Gastroesophageal sphincter (tissue), 4 donors: Measurements from ENCODE around the gene TCHHL1. TPM values are rescaled to one million over a fixed set of nuclear protein-coding genes. Genes with fewer than 3 reads are reported as not detected.

Experiments
- ATAC-seq: fragments of 150-250 bp; one replicate; pipeline ENCODE4 v1.9.1; 2016; ENCODE audit warnings: mild to moderate bottlenecking, moderate library complexity
- H3K27ac ChIP-seq, 4 donors: fragments of 200-600 bp; sonication (generic) in 3 of 4; 1 replicate in 3 of 4; 2 replicates in 1 of 4; pipeline ENCODE4 v1.5.1; 2016 to 2019
- H3K27me3 ChIP-seq: fragments of 200-600 bp; sonication (generic); one replicate; pipeline ENCODE4 v1.5.1; 2019
- H3K36me3 ChIP-seq, 2 donors: fragments of 200-600 bp; sonication (generic); one replicate each; pipeline ENCODE4 v1.5.1; 2019; ENCODE audit warnings: control low read depth in 1 of 2
- H3K4me1 ChIP-seq, 3 donors: fragments of 200-600 bp; sonication (generic); 1 replicate in 2 of 3; 2 replicates in 1 of 3; pipeline ENCODE4 v1.5.1; 2016 to 2019; ENCODE audit warnings: control low read depth in 2 of 3
- H3K4me3 ChIP-seq, 2 donors: fragments of 200-600 bp; sonication (generic); one replicate each; pipeline ENCODE4 v1.5.1; 2019; ENCODE audit warnings: mild to moderate bottlenecking in 1 of 2, moderate library complexity in 1 of 2
- H3K9me3 ChIP-seq, 3 donors: fragments of 200-600 bp; sonication (generic); one replicate each; pipeline ENCODE4 v1.5.1; 2017 to 2019; ENCODE audit warnings: control low read depth in 2 of 3
- EP300 ChIP-seq: sonication (generic); formaldehyde crosslinking; IDR thresholded peaks from one replicate; pipeline ENCODE4 v1.6.1; 2017; ENCODE audit warnings: antibody characterized with exemption, mild to moderate bottlenecking
- POLR2A ChIP-seq, 2 donors: fragments of 450-650 bp; IDR thresholded peaks; one replicate each; pipeline ENCODE4 v1.6.1; 2017; ENCODE audit warnings: antibody characterized with exemption in 2 of 2, mild to moderate bottlenecking in 2 of 2, moderate library complexity in 1 of 2
- POLR2AphosphoS5 ChIP-seq: sonication (generic); formaldehyde crosslinking; IDR thresholded peaks from one replicate; pipeline ENCODE4 v1.6.1; 2017; ENCODE audit warnings: antibody characterized with exemption
- WGBS, 2 donors: methylation state at CpG; one replicate each; pipeline ENCODE4 v1.1.5; 2018; ENCODE audit warnings: low coverage in 1 of 2; 5-methylcytosine and 5-hydroxymethylcytosine counted together
- total RNA-seq, 4 donors: library from RNA; depleted of rRNA; stranded (reverse); fragments of >200 nt; gene quantifications; one replicate each; pipeline ENCODE4 v1.1.0, GENCODE V29; 2016
- TF ChIP-seq, protein P1 (sequence below), 4 experiments: fragments of 200-600 bp in 2 of 4; fragments of 450-650 bp in 2 of 4; sonication (generic) in 1 of 4; IDR thresholded peaks; one replicate each; pipeline ENCODE4 v1.5.1; 2017 to 2019; ENCODE audit warnings: antibody characterized with exemption in 4 of 4, mild to moderate bottlenecking in 2 of 4, moderate library complexity in 2 of 4

TCHHL1 gene
- total RNA-seq, 4 donors from 2014 or later: not detected

DNA sequence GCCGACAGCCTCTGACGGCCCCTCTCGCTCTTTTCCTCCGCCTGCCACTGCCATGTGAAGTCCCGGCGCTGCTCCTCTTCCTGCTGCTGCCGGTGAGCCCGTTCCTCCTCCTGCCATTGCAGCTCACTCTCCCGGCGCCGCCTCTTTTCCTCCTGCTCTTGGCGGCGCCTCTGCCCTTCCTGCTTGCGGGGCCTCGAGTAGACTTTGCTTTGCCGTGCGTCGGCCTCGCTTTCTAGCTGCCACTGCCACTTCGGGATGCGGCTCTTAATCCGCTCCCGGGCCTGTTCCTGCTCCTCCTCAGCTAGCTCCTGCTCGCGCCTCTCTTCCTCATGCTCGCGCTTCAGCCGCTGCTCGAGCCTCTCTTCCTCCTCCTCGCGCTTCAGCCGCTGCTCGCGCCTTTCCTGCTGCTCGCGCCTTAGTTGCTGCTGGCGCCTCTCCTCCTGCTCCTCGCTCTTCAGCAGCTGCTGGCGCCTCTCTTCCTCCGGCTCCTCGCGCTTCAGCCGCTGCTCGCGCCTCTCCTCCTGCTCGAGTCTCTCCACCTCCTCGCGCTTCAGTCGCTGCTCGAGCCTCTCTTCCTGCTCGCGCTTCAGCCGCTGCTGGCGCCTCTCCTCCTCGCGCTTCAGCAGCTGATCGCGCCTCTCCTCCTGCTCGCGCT lies 22.1 kb upstream of the TCHHL1 start:
- H3K4me1 ChIP-seq: peaks cover 0 to 55% (median 28%) of the 10 kb centered on the region in 3 donors
- 2 to 3% methylated on average over 48 to 58 of the region's 60 CpGs for WGBS, 2 donors
- peaks cover 100% of the 10 kb centered on the region for H3K27me3 ChIP-seq

DNA sequence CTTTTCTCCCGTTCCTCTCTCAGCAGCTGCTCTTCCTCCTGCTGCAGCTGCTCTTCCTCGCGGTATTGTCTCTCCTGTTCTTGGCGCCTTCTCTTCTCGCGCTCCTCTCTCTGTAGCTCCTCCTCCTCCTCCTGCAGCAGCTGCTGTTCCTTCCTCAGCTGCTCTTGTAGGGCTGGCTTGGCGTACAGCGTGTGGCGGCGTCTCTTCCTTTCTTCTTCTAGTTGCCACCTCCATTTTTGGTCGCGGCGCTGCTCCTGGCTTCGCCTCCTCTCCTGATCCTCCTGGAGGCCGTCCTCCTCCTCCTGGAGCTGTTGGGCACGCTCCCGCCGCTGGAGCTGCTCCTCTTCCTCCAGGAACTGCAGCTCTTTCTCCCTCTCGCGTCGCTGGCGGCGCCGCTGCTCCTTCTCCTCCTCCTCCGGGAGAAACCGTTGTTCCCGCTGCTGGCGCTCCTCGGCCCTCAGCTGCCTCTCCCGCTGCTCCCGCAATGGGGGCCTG lies 21.5 kb upstream of the TCHHL1 start:
- peaks cover 0 to 23% (median 0%) of the 10 kb centered on the region in 3 donors for H3K9me3 ChIP-seq
- H3K27me3 ChIP-seq: peaks cover 100% of the 10 kb centered on the region
- H3K4me1 ChIP-seq: peaks cover 0 to 55% (median 28%) of the 10 kb centered on the region in 3 donors
- ATAC-seq: no peak
- H3K4me3 ChIP-seq: peak overlapping the region; percentile 15 to 54
- no peak for TF ChIP-seq POLR2AphosphoS5
- no peak for TF ChIP-seq POLR2A (IDR thresholded peaks at IDR 0.05)
- TF ChIP-seq, protein P1, sequence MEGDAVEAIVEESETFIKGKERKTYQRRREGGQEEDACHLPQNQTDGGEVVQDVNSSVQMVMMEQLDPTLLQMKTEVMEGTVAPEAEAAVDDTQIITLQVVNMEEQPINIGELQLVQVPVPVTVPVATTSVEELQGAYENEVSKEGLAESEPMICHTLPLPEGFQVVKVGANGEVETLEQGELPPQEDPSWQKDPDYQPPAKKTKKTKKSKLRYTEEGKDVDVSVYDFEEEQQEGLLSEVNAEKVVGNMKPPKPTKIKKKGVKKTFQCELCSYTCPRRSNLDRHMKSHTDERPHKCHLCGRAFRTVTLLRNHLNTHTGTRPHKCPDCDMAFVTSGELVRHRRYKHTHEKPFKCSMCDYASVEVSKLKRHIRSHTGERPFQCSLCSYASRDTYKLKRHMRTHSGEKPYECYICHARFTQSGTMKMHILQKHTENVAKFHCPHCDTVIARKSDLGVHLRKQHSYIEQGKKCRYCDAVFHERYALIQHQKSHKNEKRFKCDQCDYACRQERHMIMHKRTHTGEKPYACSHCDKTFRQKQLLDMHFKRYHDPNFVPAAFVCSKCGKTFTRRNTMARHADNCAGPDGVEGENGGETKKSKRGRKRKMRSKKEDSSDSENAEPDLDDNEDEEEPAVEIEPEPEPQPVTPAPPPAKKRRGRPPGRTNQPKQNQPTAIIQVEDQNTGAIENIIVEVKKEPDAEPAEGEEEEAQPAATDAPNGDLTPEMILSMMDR (IDR thresholded peaks at IDR 0.05): no peak
- no peak for TF ChIP-seq EP300
- no peaks in the 10 kb centered on the region for H3K36me3 ChIP-seq
- WGBS, 2 donors: 3 to 9% methylated on average over 11 to 30 of the region's 31 CpGs
- no peak overlapping the region for H3K27ac ChIP-seq

More for the DNA sequence above, 22.1 kb upstream of the TCHHL1 start:
- no peak for TF ChIP-seq POLR2AphosphoS5
- TF ChIP-seq, protein P1 (IDR thresholded peaks at IDR 0.05): no peak
- no peak for TF ChIP-seq POLR2A (IDR thresholded peaks at IDR 0.05)
- TF ChIP-seq EP300: no peak
- Histone ChIP-seq H3K27ac (no peak overlapping the region), H3K36me3 (no peaks in the 10 kb centered on the region), H3K9me3 (peaks cover 0 to 23% (median 0%) of the 10 kb centered on the region in 3 donors), H3K4me3 (peak overlapping the region; percentile 15 to 54)
- no peak for ATAC-seq

DNA sequence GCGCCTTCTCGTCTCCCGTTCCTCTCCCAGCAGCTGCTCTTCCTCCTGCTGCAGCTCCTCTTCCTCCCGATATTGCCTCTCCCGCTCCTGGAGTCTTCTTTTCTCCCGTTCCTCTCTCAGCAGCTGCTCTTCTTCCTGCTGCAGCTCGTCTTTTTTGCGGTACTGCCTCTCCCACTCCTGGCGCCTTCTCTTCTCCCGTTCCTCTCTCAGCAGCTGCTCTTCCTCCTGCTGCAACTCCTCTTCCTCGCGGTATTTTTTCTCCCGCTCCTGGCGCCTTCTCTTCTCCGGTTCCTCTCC lies 21.1 kb upstream of the TCHHL1 start:
- H3K27me3 ChIP-seq: peaks cover 100% of the 10 kb centered on the region
- peaks cover 0 to 55% (median 28%) of the 10 kb centered on the region in 3 donors for H3K4me1 ChIP-seq
- ATAC-seq: no peak
- no peak overlapping the region for H3K27ac ChIP-seq
- TF ChIP-seq POLR2A (IDR thresholded peaks at IDR 0.05) (no peak), EP300 (no peak), POLR2AphosphoS5 (no peak)
- TF ChIP-seq, protein P1 (IDR thresholded peaks at IDR 0.05): no peak
- peak overlapping the region in 1 of 2 donors; percentile 54 for H3K4me3 ChIP-seq
- 8 to 29% methylated on average over 15 of the region's 15 CpGs for WGBS, 2 donors
- no peaks in the 10 kb centered on the region for H3K36me3 ChIP-seq
- H3K9me3 ChIP-seq: peaks cover 0 to 23% (median 0%) of the 10 kb centered on the region in 3 donors

DNA sequence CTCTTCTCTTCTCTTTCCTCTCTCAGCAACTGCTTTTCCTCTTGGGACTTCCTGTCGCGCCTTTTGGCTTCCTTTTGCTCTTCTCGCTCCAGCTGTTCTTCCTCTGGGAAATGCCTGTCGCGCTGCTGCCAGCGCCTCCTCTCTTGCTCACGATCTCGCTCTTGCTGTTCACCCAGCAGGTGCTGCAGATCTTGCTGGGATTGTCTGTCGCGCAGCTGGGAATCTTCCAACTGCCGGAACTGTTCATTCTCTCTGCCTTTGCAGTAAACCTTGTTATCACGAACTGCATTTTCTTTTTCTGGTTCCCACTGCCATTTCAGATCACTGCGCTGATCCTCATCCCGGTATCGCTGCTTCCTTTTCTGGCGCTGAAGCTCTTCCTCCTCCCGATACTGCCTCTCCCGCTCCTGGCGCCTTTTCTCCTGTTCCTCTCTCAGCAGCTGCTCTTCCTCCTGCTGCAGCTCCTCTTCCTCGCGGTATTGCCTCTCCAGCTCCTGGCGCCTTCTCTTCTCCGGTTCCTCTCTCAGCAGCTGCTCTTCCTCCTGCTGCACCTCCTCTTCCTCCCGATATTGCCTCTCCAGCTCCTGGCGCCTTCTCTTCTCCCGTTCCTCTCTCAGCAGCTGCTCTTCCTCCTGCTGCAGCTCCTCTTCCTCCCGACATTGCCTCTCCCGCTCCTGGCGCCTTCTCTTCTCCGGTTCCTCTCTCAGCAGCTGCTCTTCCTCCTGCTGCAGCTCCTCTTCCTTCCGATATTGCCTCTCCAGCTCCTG lies 20.6 kb upstream of the TCHHL1 start:
- H3K4me3 ChIP-seq: peak overlapping the region in 1 of 2 donors; percentile 54
- 8 to 21% methylated on average over 26 to 31 of the region's 31 CpGs for WGBS, 2 donors
- no peaks in the 10 kb centered on the region for H3K36me3 ChIP-seq
- H3K4me1 ChIP-seq: peaks cover 0 to 55% (median 28%) of the 10 kb centered on the region in 3 donors
- no peak for ATAC-seq
- TF ChIP-seq, protein P1 (IDR thresholded peaks at IDR 0.05): no peak
- TF ChIP-seq EP300 (no peak), POLR2AphosphoS5 (no peak), POLR2A (IDR thresholded peaks at IDR 0.05) (no peak)
- peaks cover 0 to 23% (median 0%) of the 10 kb centered on the region in 3 donors for H3K9me3 ChIP-seq
- peaks cover 100% of the 10 kb centered on the region for H3K27me3 ChIP-seq
- no peak overlapping the region for H3K27ac ChIP-seq
